ENCODE measurements around the gene RAB27B. TPM values are rescaled to one million over a fixed set of nuclear protein-coding genes. Genes with fewer than 3 reads are reported as not detected.
"Not testable (repeated sequence)": the region's sequence is repeated elsewhere in the genome, so short reads cannot be mapped to it uniquely, and the experiment has no call there.

The RAB27B gene
- total RNA-seq, 4 donors from 2014 or later = 0.32 to 1.8 (median 0.76) TPM

GRCh38 chr18:54849683-54850082, 21.4 kb downstream of the RAB27B start:
- ATAC-seq (ENCODE audit: low FRiP score) (no peak), DNase-seq (ENCODE audit: low spot score) (no peak)
- TF ChIP-seq CTCF (IDR thresholded peaks at IDR 0.05) = no peak

DNA sequence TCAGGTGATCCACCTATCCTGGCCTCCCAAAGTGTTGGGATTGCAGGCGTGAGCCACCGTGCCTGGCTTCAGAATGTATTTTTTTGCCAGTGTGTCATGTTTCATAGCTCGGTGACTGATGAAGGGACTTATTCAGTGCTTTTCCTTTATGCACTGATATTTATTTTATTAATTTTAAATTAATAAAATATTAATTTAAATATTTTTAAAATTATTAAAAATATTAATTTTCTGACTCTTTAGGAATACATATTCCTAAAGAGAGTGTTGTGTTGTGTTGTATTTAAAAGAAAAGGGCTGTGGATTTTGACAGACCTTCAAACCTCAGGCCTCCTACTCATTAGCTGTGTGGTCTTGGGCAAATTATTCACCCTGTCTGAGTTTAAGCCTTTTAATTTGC, 22.3 kb downstream of the RAB27B start:
- ATAC-seq (ENCODE audit: low FRiP score) = no peak
- TF ChIP-seq CTCF (IDR thresholded peaks at IDR 0.05) = no peak
- DNase-seq (ENCODE audit: low spot score) = no peak

- ATAC-seq (ENCODE audit: low FRiP score) = no peak
- TF ChIP-seq CTCF (IDR thresholded peaks at IDR 0.05) = no peak
- DNase-seq (ENCODE audit: low spot score) = no peak
Observed at GRCh38 chr18:54852780-54853675, 24.8 kb downstream of the RAB27B start.

GRCh38 chr18:54855050-54855449, 26.8 kb downstream of the RAB27B start:
- ATAC-seq (ENCODE audit: low FRiP score); DNase-seq (ENCODE audit: low spot score): not testable (repeated sequence)

DNA sequence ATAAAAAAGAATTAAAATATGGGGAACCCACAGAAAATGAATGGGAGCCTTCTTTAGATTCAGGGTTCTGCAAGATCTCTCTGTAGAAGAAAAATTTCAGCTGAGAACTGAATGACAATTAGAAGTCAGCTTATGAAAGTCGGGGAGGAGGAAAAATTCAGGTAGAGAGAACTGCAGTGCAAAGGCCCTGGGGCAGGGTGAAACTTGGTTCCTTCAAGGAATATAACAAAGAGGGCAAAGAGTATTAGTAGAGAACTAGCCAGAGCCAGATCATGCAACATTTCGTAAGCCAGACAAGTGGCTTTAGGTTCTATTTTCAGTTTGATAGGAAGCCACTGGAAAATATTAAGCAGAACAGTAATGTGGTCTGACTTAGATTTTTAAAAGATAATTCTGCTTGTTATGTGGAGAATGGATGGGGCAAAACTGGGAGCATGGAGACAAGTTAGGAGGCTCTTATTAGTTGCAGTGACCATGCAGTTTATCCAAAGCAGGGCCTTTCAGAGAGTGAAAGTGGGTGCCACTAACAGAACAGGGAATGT, 27.9 kb downstream of the RAB27B start:
- ATAC-seq (ENCODE audit: low FRiP score) = no peak
- no peak for TF ChIP-seq CTCF (IDR thresholded peaks at IDR 0.05)

DNA sequence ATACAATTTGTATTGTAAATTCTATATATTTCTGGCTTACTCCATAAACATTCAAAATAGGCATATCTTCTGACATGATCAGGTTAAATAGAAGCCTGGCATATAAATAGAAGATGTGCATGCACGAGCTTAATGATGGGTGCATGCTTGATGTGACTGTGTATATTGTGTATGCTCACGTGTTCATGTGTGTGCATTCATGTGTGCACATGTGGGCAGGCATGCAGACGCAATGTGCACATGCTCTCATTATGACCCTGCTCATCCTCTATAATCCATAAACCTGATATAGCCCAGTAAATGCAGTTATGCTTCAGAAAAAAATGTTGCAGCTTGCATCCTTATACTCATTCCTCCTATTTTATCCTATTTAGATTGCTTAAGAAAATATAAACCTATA, 29.2 kb downstream of the RAB27B start:
- DNase-seq (ENCODE audit: low spot score) (no peak), ATAC-seq (ENCODE audit: low FRiP score) (no peak)
- no peak for TF ChIP-seq CTCF (IDR thresholded peaks at IDR 0.05)

More for the DNA sequence above, 27.9 kb downstream of the RAB27B start:
- no peak for DNase-seq (ENCODE audit: low spot score)

DNA sequence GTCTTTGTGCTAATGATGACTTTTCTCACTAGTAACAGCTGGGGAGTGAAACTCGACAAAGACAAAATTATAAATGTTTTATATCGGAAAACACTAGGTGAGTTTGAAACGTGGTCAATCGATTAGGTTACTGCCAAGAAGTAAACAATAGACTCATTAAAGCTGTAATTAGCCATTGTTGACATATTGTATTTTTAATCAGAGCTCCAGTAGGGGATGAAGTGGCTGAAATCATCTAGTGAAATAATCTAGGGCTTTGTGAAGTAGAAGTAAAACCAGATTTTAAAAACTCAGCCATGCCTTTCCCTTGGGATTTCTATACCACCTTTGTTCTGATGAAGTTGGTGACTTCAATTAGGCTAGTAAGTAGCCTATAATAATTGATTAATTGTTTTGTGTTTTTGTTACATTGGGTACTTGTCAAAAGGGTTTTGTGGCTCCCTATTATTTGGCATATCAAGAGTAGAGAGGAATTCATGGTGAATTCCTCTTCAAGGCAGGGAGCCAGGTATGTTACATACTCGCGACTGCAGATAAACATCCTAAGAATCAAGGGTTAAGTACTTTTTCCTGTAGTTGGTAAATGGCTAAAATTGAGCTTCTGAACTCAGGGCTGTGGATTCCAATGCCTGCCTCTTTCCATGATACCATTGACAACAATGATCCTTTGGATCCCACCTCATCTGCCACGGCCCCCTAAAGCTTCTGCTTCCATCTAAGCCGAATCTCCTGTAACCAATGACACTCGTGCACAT, 31.6 kb downstream of the RAB27B start:
- no peak for TF ChIP-seq CTCF (IDR thresholded peaks at IDR 0.05)
- ATAC-seq (ENCODE audit: low FRiP score) = no peak
- no peak for DNase-seq (ENCODE audit: low spot score)

Measured in omental fat pad (tissue), 4 donors.